Lower leg skin (tissue), 4 donors: ENCODE measurements around the gene ZBTB26. TPM values are rescaled to one million over a fixed set of nuclear protein-coding genes. Genes with fewer than 3 reads are reported as not detected.
A peak's percentile ranks its signal among the peaks of the same experiment; 100 is the strongest.
"Not testable (repeated sequence)": the region's sequence is repeated elsewhere in the genome, so short reads cannot be mapped to it uniquely, and the experiment has no call there.

Experiments used
- DNase-seq, 2 donors: peaks; one replicate each; pipeline ENCODE4 v3.0.0-alpha.2; 2019; ENCODE audit warnings: low spot score in 2 of 2
- H3K4me3 ChIP-seq: fragments of 200-600 bp; sonication (generic); 2 replicates; pipeline ENCODE4 v1.5.1; 2017; ENCODE audit warnings: mild to moderate bottlenecking, low read depth; ENCODE audit not compliant: poor library complexity, severe bottlenecking
- CTCF ChIP-seq, 3 donors: fragments of 450-650 bp; IDR thresholded peaks; one replicate each; pipeline ENCODE4 v1.5.1; 2016; ENCODE audit warnings: antibody characterized with exemption in 3 of 3, mild to moderate bottlenecking in 3 of 3, moderate library complexity in 2 of 3
- POLR2A ChIP-seq, 2 donors: fragments of 450-650 bp; IDR thresholded peaks; one replicate each; pipeline ENCODE4 v1.6.1; 2016 to 2017; ENCODE audit warnings: antibody characterized with exemption in 2 of 2, mild to moderate bottlenecking in 1 of 2, moderate library complexity in 1 of 2
- WGBS, 2 donors: methylation state at CpG; one replicate each; pipeline ENCODE4 v1.1.5; 2018; 5-methylcytosine and 5-hydroxymethylcytosine counted together
- intact Hi-C: fragments of 100-400 bp; cut with DNase I; formaldehyde crosslinking; loops from one replicate; pipeline ENCODE4 v1.15.0; 2023; ENCODE audit warnings: low total_unique reads
- total RNA-seq, 4 donors: library from RNA; depleted of rRNA; stranded (reverse); fragments of >200 nt; gene quantifications; one replicate each; pipeline ENCODE4 v1.1.0, GENCODE V29; 2016

ZBTB26 gene
- total RNA-seq, 4 donors from 2014 or later = 2.0 to 5.9 (median 4.8) TPM

GRCh38 chr9:122918310-122918709, 13.0 kb downstream of the ZBTB26 start:
- intact Hi-C loops = no loop called here
- no peak for DNase-seq
- TF ChIP-seq POLR2A (IDR thresholded peaks at IDR 0.05) = no peak
- no peak for TF ChIP-seq CTCF (IDR thresholded peaks at IDR 0.05)
- 84 to 88% methylated on average over 2 of the region's 2 CpGs for WGBS, 2 donors
- H3K4me3 ChIP-seq = no peak overlapping the region

GRCh38 chr9:122912964-122913673, 18.2 kb downstream of the ZBTB26 start, which contains the start of gene ZBTB6:
TSS of gene ZBTB6 (minus strand) at chr9:122913323. CDS start at chr9:122912072, 1,251 bp downstream.
- 1% methylated on average over 35 of the region's 35 CpGs for WGBS, 2 donors
- TF ChIP-seq POLR2A (IDR thresholded peaks at IDR 0.05) = no peak
- no peak for TF ChIP-seq CTCF (IDR thresholded peaks at IDR 0.05)
- peak; percentile 75 to 93 for DNase-seq
- peak within 1 kb of the TSS; percentile 64 for H3K4me3 ChIP-seq
- intact Hi-C loops = no loop called here

- TF ChIP-seq POLR2A (IDR thresholded peaks at IDR 0.05) = no peak
- no peak for TF ChIP-seq CTCF (IDR thresholded peaks at IDR 0.05)
- intact Hi-C loops = no loop called here
- peak overlapping the region; percentile 64 for H3K4me3 ChIP-seq
- DNase-seq = no peak
- 3 to 7% methylated on average over 9 of the region's 9 CpGs for WGBS, 2 donors
Measured at GRCh38 chr9:122912671-122912963, 18.7 kb downstream of the ZBTB26 start.

GRCh38 chr9:122906122-122906521, 25.2 kb downstream of the ZBTB26 start:
- DNase-seq = peak in 1 of 2 donors; percentile 86
- H3K4me3 ChIP-seq, intact Hi-C loops: not testable (repeated sequence)
- 91 to 96% methylated on average over 16 of the region's 16 CpGs for WGBS, 2 donors

DNA sequence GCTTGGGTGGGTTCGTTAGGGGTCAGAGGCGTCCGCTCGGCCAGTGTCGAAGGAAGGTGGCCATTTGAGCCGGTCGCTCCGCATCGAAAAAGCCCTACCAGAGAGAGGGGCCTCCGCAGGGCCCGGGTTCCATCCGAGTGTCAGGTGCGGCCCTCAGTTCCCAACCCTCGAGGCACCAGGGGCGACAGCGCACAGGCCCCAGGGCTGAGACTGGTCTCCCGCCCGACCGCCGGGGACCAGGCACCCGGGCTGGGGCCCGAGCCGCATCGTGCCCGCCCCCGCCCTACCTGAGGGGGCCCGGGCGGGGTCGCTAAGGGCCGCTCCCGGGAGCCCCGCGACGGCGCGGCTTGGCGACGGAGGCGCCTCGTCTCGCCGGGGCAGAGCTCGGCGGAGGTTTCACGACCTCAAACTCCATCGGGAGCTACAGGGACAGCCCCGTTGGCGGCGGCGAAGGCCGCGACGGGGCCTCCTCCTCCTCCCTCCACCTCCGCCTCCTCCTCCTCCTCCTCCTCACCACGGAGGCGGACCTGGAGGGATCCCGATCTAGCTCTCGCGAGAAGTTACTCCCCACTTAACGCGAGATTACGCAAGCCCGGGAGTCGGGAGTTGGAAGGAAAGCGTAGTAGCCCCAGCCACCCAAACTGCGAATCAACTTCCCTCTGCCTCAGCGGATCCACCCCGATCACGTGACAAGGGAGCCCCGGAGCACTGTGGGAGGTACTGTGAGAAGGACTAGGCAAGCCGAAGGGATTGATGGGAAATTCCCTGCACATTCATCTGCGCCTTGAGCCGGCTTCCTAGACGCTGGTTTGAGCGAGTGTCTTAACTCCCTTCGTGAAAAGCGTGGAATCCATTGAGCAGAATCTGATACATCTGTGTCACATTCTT, 26.2 kb downstream of the ZBTB26 start, which contains the start of gene RC3H2:
Gene RC3H2, minus strand, starts transcription at position 537 of the 888 bp plus-strand sequence. CDS start 7,850 bp downstream, outside the sequence.
- DNase-seq = peak; percentile 99
- intact Hi-C loops = no loop called here
- TF ChIP-seq CTCF (IDR thresholded peaks at IDR 0.05) (no peak), POLR2A (IDR thresholded peaks at IDR 0.05) (peak in 1 of 2 donors; percentile 89)
- 0% methylated on average over 41 to 48 of the region's 77 CpGs for WGBS, 2 donors
- peak within 1 kb of the TSS; percentile 95 for H3K4me3 ChIP-seq

GRCh38 chr9:122904466-122904822, 26.9 kb downstream of the ZBTB26 start:
- intact Hi-C loops = no loop called here
- no peak for DNase-seq
- peak overlapping the region; percentile 95 for H3K4me3 ChIP-seq
- 0% methylated on average over 8 of the region's 8 CpGs for WGBS, 2 donors
- no peak for TF ChIP-seq CTCF (IDR thresholded peaks at IDR 0.05)
- TF ChIP-seq POLR2A (IDR thresholded peaks at IDR 0.05) = no peak
